HEK293 (cell line): Measurements from ENCODE around the gene ABI3.
"Not testable (repeated sequence)": the region's sequence is repeated elsewhere in the genome, so short reads cannot be mapped to it uniquely, and the experiment has no call there.

Experiments used
- ZNF292 ChIP-seq: fragments of 450-650 bp; formaldehyde crosslinking; IDR thresholded peaks from 2 replicates; pipeline ENCODE4 v1.5.1; 2016; ENCODE audit warnings: low read depth, missing biosample characterization, missing genetic modification characterization, borderline replicate concordance
- ZNF558 ChIP-seq: fragments of 450-650 bp; formaldehyde crosslinking; IDR thresholded peaks from 2 replicates; pipeline ENCODE4 v1.5.1; 2016; ENCODE audit warnings: missing biosample characterization, missing genetic modification characterization
- ZNF629 ChIP-seq: fragments of 450-650 bp; formaldehyde crosslinking; IDR thresholded peaks from 2 replicates; pipeline ENCODE4 v1.5.1; 2017; ENCODE audit warnings: missing biosample characterization, missing genetic modification characterization
- TF ChIP-seq, protein P1 (sequence below): IDR thresholded peaks from 2 replicates; pipeline ENCODE4 v1.6.1; 2011; ENCODE audit warnings: mild to moderate bottlenecking, low read depth, low read length, borderline replicate concordance
- TF ChIP-seq, protein P2 (sequence below): fragments of 450-650 bp; formaldehyde crosslinking; IDR thresholded peaks from 2 replicates; pipeline ENCODE4 v1.5.1; 2016; ENCODE audit warnings: missing biosample characterization, missing genetic modification characterization

DNA sequence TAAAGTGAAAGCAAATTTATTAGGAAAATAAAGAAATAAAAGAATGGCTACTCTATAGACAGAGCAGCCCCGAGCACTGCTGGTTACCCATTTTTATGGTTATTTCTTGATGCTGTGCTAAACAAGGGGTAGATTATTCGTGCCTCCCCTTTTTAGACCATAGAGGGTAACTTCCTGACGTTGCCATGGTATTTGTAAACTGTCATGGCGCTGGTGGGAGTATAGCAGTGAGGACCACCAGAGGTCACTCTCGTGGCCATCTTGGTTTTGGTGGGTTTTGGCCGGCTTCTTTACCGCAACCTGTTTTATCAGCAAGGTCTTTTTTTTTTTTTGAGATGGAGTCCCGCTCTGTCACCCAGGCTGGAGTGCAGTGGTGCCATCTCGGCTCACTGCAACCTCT, 51.0 kb downstream of the ABI3 start:
- TF ChIP-seq, protein P1, sequence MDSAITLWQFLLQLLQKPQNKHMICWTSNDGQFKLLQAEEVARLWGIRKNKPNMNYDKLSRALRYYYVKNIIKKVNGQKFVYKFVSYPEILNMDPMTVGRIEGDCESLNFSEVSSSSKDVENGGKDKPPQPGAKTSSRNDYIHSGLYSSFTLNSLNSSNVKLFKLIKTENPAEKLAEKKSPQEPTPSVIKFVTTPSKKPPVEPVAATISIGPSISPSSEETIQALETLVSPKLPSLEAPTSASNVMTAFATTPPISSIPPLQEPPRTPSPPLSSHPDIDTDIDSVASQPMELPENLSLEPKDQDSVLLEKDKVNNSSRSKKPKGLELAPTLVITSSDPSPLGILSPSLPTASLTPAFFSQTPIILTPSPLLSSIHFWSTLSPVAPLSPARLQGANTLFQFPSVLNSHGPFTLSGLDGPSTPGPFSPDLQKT: not testable (repeated sequence)
- TF ChIP-seq, protein P2, sequence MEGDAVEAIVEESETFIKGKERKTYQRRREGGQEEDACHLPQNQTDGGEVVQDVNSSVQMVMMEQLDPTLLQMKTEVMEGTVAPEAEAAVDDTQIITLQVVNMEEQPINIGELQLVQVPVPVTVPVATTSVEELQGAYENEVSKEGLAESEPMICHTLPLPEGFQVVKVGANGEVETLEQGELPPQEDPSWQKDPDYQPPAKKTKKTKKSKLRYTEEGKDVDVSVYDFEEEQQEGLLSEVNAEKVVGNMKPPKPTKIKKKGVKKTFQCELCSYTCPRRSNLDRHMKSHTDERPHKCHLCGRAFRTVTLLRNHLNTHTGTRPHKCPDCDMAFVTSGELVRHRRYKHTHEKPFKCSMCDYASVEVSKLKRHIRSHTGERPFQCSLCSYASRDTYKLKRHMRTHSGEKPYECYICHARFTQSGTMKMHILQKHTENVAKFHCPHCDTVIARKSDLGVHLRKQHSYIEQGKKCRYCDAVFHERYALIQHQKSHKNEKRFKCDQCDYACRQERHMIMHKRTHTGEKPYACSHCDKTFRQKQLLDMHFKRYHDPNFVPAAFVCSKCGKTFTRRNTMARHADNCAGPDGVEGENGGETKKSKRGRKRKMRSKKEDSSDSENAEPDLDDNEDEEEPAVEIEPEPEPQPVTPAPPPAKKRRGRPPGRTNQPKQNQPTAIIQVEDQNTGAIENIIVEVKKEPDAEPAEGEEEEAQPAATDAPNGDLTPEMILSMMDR (tag by site-specific recombination): 0 out of 2 replicates have a peak, but pooled peaks have one; percentile 8
- not testable (repeated sequence) for TF ChIP-seq ZNF292 (tag by site-specific recombination); ZNF558; ZNF629 (tag by site-specific recombination)
